Activated naive CD8-positive, alpha-beta T cell treated with anti-CD3 and anti-CD28 coated beads, Interleukin-2, amount 10 ng/mL, durations not matched to agents 7 days and 5 days (primary cell): ENCODE data around the gene ARHGAP30. TPM values are rescaled to one million over a fixed set of nuclear protein-coding genes. Genes with fewer than 3 reads are reported as not detected.

Experiments used
- ATAC-seq: fragments of 150-1000 bp; cut with Tn5 transposase; one replicate; pipeline ENCODE4 v1.10.0; 2021; ENCODE audit warnings: low read depth, moderate library complexity
- POLR2A ChIA-PET: fragments of 350-600 bp; sonication (Branson Sonifier 250); formaldehyde crosslinking; loops from one replicate; lab custom pipeline; 2021; ENCODE audit warnings: antibody characterized with exemption; lab: Charles Lee
- DNase-seq: peaks from one replicate; pipeline ENCODE4 v3.0.0; 2021
- H3K27ac Mint-ChIP-seq: one replicate; pipeline ENCODE4 v1.8.0; 2022; ENCODE audit warnings: mild to moderate bottlenecking, mixed read lengths
- H3K27me3 Mint-ChIP-seq: one replicate; pipeline ENCODE4 v1.8.0; 2022; ENCODE audit warnings: mild to moderate bottlenecking, moderate library complexity, mixed read lengths
- H3K36me3 Mint-ChIP-seq: one replicate; pipeline ENCODE4 v1.8.0; 2021; ENCODE audit warnings: mild to moderate bottlenecking, mixed read lengths
- H3K4me1 Mint-ChIP-seq: one replicate; pipeline ENCODE4 v1.8.0; 2021; ENCODE audit warnings: mixed read lengths
- H3K4me3 Mint-ChIP-seq: one replicate; pipeline ENCODE4 v1.8.0; 2022; ENCODE audit warnings: mild to moderate bottlenecking, moderate library complexity, mixed read lengths
- H3K9me3 Mint-ChIP-seq: one replicate; pipeline ENCODE4 v1.8.0; 2021; ENCODE audit warnings: mixed read lengths
- total RNA-seq, 2 experiments: library from RNA; stranded (reverse); gene quantifications; one replicate each; pipeline ENCODE4 v1.2.3, GENCODE V29; 2021

ARHGAP30 gene
- total RNA-seq, 2 experiments from 2014 or later, result 260 to 273 TPM

GRCh38 chr1:161098210-161099068 is 28.7 kb upstream of the ARHGAP30 start, which contains the start of gene KLHDC9:
TSS of gene KLHDC9 (plus strand) at chr1:161098361. CDS start at chr1:161098536, 175 bp downstream.
- no peaks in the 10 kb centered on the region for H3K27me3 Mint-ChIP-seq
- peaks cover 21% of the 10 kb centered on the region for H3K4me1 Mint-ChIP-seq
- POLR2A ChIA-PET, result interaction anchor here (0.6 to 7.0 kb wide), 17 partner anchors 19 to 350 kb away, joined by 3 to 118 read pairs (median 5); partner anchors contain the start of genes ARHGAP30, DEDD, F11R and NIT1
- ATAC-seq (peak; percentile 84), DNase-seq (peak; percentile 82)
- peak within 1 kb of the TSS; percentile 90 for H3K27ac Mint-ChIP-seq
- H3K36me3 Mint-ChIP-seq, result peaks cover 1% of the 10 kb centered on the region
- H3K9me3 Mint-ChIP-seq, result no peaks in the 10 kb centered on the region
- peak within 1 kb of the TSS; percentile 94 for H3K4me3 Mint-ChIP-seq

GRCh38 chr1:161096530-161096929 is 26.8 kb upstream of the ARHGAP30 start:
- H3K27ac Mint-ChIP-seq, result no peak overlapping the region
- H3K27me3 Mint-ChIP-seq, result no peaks in the 10 kb centered on the region
- no peak for ATAC-seq
- H3K36me3 Mint-ChIP-seq, result no peaks in the 10 kb centered on the region
- no peaks in the 10 kb centered on the region for H3K9me3 Mint-ChIP-seq
- POLR2A ChIA-PET, result interaction anchor here (1.0 to 7.0 kb wide), 6 partner anchors 28 to 99 kb away, joined by 3 to 118 read pairs (median 6); partner anchors contain the start of genes ARHGAP30, F11R and USF1
- H3K4me1 Mint-ChIP-seq, result peaks cover 36% of the 10 kb centered on the region
- no peak overlapping the region for H3K4me3 Mint-ChIP-seq
- DNase-seq, result peak; percentile 14

- DNase-seq (peak; percentile 3), ATAC-seq (no peak)
- no peaks in the 10 kb centered on the region for H3K9me3 Mint-ChIP-seq
- H3K27me3 Mint-ChIP-seq, result no peaks in the 10 kb centered on the region
- no peak overlapping the region for H3K27ac Mint-ChIP-seq
- POLR2A ChIA-PET, result interaction anchor here (7.0 kb wide), 1 partner anchor 27 kb away, joined by 118 read pairs; the partner anchor contains the start of gene ARHGAP30
- H3K4me3 Mint-ChIP-seq, result no peak overlapping the region
- peaks cover 37% of the 10 kb centered on the region for H3K4me1 Mint-ChIP-seq
- H3K36me3 Mint-ChIP-seq, result no peaks in the 10 kb centered on the region
Observed at GRCh38 chr1:161096015-161096414, 26.3 kb upstream of the ARHGAP30 start.

- no peak for ATAC-seq
- Mint-ChIP-seq H3K27ac (no peak overlapping the region), H3K4me3 (no peak overlapping the region), H3K9me3 (no peaks in the 10 kb centered on the region), H3K36me3 (no peaks in the 10 kb centered on the region), H3K27me3 (no peaks in the 10 kb centered on the region), H3K4me1 (peaks cover 45% of the 10 kb centered on the region)
- no peak for DNase-seq
- POLR2A ChIA-PET, result interaction anchor here (7.0 kb wide), 1 partner anchor 26 kb away, joined by 118 read pairs; the partner anchor contains the start of gene ARHGAP30
Observed at GRCh38 chr1:161095230-161095629, 25.5 kb upstream of the ARHGAP30 start.

- peak; percentile 19 for DNase-seq
- no peaks in the 10 kb centered on the region for H3K27me3 Mint-ChIP-seq
- no peak overlapping the region for H3K27ac Mint-ChIP-seq
- no peaks in the 10 kb centered on the region for H3K9me3 Mint-ChIP-seq
- H3K4me1 Mint-ChIP-seq, result peaks cover 45% of the 10 kb centered on the region
- POLR2A ChIA-PET, result interaction anchor here (0.7 to 7.0 kb wide), 2 partner anchors 20 to 25 kb away, joined by 3 to 118 read pairs; partner anchors contain the start of gene ARHGAP30
- H3K4me3 Mint-ChIP-seq, result no peak overlapping the region
- no peaks in the 10 kb centered on the region for H3K36me3 Mint-ChIP-seq
- no peak for ATAC-seq
Observed at GRCh38 chr1:161094481-161094880, 24.8 kb upstream of the ARHGAP30 start.

GRCh38 chr1:161092621-161093028 is 22.9 kb upstream of the ARHGAP30 start:
- H3K4me3 Mint-ChIP-seq, result no peak overlapping the region
- ATAC-seq (peak; percentile 80), DNase-seq (peak; percentile 28)
- POLR2A ChIA-PET, result interaction anchor here (0.5 to 1.0 kb wide), 4 partner anchors 21 to 32 kb away, joined by 3 to 5 read pairs (median 4); partner anchors contain the start of gene ARHGAP30
- H3K27me3 Mint-ChIP-seq, result no peaks in the 10 kb centered on the region
- no peaks in the 10 kb centered on the region for H3K9me3 Mint-ChIP-seq
- H3K27ac Mint-ChIP-seq, result peak overlapping the region; percentile 41
- H3K36me3 Mint-ChIP-seq, result no peaks in the 10 kb centered on the region
- peaks cover 41% of the 10 kb centered on the region for H3K4me1 Mint-ChIP-seq

- no peaks in the 10 kb centered on the region for H3K27me3 Mint-ChIP-seq
- H3K27ac Mint-ChIP-seq, result no peak overlapping the region
- H3K4me1 Mint-ChIP-seq, result peaks cover 34% of the 10 kb centered on the region
- H3K36me3 Mint-ChIP-seq, result no peaks in the 10 kb centered on the region
- ATAC-seq (no peak), DNase-seq (peak; percentile 12)
- H3K4me3 Mint-ChIP-seq, result no peak overlapping the region
- no peaks in the 10 kb centered on the region for H3K9me3 Mint-ChIP-seq
- POLR2A ChIA-PET, result interaction anchor here (0.5 to 1.0 kb wide), 3 partner anchors 20 to 32 kb away, joined by 4 to 5 read pairs (median 5); no protein-coding TSS in a partner anchor
Observed at GRCh38 chr1:161091796-161092507, 22.3 kb upstream of the ARHGAP30 start.

- Mint-ChIP-seq H3K4me1 (peaks cover 32% of the 10 kb centered on the region), H3K9me3 (no peaks in the 10 kb centered on the region), H3K27me3 (no peaks in the 10 kb centered on the region), H3K4me3 (no peak overlapping the region), H3K27ac (no peak overlapping the region), H3K36me3 (no peaks in the 10 kb centered on the region)
- DNase-seq, result peak; percentile 15
- POLR2A ChIA-PET, result no interaction called here
- no peak for ATAC-seq
Observed at GRCh38 chr1:161091093-161091492, 21.4 kb upstream of the ARHGAP30 start.

- H3K9me3 Mint-ChIP-seq, result no peaks in the 10 kb centered on the region
- DNase-seq (no peak), ATAC-seq (no peak)
- POLR2A ChIA-PET, result no interaction called here
- no peak overlapping the region for H3K4me3 Mint-ChIP-seq
- H3K27me3 Mint-ChIP-seq, result no peaks in the 10 kb centered on the region
- peaks cover 32% of the 10 kb centered on the region for H3K4me1 Mint-ChIP-seq
- H3K36me3 Mint-ChIP-seq, result no peaks in the 10 kb centered on the region
- H3K27ac Mint-ChIP-seq, result peak overlapping the region; percentile 5
Observed at GRCh38 chr1:161090617-161091016, 20.9 kb upstream of the ARHGAP30 start.

- H3K9me3 Mint-ChIP-seq, result no peaks in the 10 kb centered on the region
- ATAC-seq, result no peak
- DNase-seq, result peak; percentile 15
- H3K36me3 Mint-ChIP-seq, result no peaks in the 10 kb centered on the region
- peaks cover 30% of the 10 kb centered on the region for H3K4me1 Mint-ChIP-seq
- no peaks in the 10 kb centered on the region for H3K27me3 Mint-ChIP-seq
- POLR2A ChIA-PET, result interaction anchor here (0.5 kb wide), 1 partner anchor 24 kb away, joined by 3 read pairs; no protein-coding TSS in a partner anchor
- H3K4me3 Mint-ChIP-seq, result no peak overlapping the region
- H3K27ac Mint-ChIP-seq, result no peak overlapping the region
Observed at GRCh38 chr1:161089938-161090337, 20.2 kb upstream of the ARHGAP30 start.

GRCh38 chr1:161089251-161089924 is 19.7 kb upstream of the ARHGAP30 start, which contains the start of gene NECTIN4:
TSS of gene NECTIN4 (minus strand) at chr1:161089558. CDS start at chr1:161089296, 262 bp downstream.
- peaks cover 28% of the 10 kb centered on the region for H3K4me1 Mint-ChIP-seq
- no peaks in the 10 kb centered on the region for H3K36me3 Mint-ChIP-seq
- DNase-seq (peak; percentile 23), ATAC-seq (no peak)
- no peak within 1 kb of the TSS for H3K4me3 Mint-ChIP-seq
- peak within 1 kb of the TSS; percentile 42 for H3K27ac Mint-ChIP-seq
- POLR2A ChIA-PET, result interaction anchor here (0.5 kb wide), 1 partner anchor 23 kb away, joined by 3 read pairs; no protein-coding TSS in a partner anchor
- H3K9me3 Mint-ChIP-seq, result no peaks in the 10 kb centered on the region
- no peaks in the 10 kb centered on the region for H3K27me3 Mint-ChIP-seq

- no peak for ATAC-seq
- H3K9me3 Mint-ChIP-seq, result no peaks in the 10 kb centered on the region
- DNase-seq, result peak; percentile 17
- peaks cover 29% of the 10 kb centered on the region for H3K4me1 Mint-ChIP-seq
- H3K36me3 Mint-ChIP-seq, result no peaks in the 10 kb centered on the region
- POLR2A ChIA-PET, result no interaction called here
- no peak overlapping the region for H3K4me3 Mint-ChIP-seq
- no peaks in the 10 kb centered on the region for H3K27me3 Mint-ChIP-seq
- peak overlapping the region; percentile 42 for H3K27ac Mint-ChIP-seq
Observed at GRCh38 chr1:161088587-161089110, 19.0 kb upstream of the ARHGAP30 start.
